Measurements from ENCODE around the gene ZBTB7C.

ZBTB7C gene

DNA sequence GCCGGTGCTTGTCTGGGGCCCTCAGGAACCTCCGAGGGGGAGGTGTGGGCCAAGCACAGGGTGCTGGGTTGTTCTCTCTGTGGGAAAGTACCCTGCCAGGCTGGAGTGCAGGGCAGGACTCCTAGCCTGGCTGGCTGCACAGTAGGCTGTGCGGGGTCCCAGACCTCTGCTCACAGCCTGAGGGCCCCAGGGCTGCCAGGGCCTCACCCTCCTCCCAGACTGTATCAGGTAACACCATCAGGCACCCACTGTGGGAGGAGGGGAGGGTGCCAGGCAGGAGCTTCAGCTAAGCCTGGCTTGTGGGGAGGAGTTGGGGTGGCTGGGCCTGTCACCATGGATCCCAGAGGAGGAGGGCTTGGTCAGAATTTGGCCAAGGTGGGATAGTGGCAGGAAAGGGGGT is 266.8 kb downstream of the ZBTB7C start:
- DNase-seq (ENCODE audit: low read depth in 2 of 2), result no peak

- no peak for DNase-seq (ENCODE audit: low read depth in 2 of 2)
Measured at GRCh38 chr18:48140731-48141130, 268.5 kb downstream of the ZBTB7C start.

DNA sequence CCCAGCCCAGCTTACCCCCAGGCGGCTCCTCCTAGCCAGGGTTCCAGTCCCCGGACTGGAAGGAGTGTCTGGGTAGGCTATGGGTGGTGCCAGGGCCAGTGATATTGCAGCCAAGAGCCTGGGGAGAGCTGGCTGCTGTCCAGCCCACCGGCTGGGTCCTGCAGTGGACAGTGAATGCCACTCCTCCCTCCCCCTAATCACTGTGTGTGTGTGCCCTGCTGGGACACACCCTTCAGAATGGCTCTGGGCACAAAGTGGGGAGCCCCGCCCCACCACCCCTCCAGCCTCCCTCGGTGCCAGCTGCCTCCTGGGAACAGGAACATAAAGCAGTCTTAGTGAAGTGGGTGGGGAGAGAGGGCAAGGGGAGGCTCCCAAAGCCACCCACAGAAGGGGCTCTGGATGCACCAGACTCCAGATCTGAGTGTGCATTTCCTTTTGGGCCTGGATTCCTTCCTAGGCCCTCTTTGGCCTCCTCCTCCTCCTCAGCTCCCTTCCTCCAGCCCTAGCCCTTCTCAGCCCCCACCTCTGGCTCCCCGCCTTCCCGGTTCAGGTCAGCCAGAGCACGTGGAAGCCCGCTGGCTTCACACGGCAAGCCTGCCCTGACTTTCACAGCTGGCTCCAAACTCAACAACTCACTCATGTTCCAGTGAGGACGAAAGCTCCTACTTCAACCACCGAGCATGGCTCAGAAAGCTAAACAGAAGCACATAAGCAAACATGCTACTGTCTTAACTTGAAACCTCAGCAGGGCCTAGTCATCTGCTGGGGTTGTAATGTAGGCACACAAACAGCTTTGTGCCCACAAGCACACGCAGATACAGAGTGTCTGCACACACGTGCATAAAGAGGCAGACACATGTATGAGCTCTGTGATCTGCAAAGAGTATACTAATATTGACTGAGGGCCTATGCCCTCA is 269.5 kb downstream of the ZBTB7C start:
- no peak for DNase-seq (ENCODE audit: low read depth in 2 of 2)

DNA sequence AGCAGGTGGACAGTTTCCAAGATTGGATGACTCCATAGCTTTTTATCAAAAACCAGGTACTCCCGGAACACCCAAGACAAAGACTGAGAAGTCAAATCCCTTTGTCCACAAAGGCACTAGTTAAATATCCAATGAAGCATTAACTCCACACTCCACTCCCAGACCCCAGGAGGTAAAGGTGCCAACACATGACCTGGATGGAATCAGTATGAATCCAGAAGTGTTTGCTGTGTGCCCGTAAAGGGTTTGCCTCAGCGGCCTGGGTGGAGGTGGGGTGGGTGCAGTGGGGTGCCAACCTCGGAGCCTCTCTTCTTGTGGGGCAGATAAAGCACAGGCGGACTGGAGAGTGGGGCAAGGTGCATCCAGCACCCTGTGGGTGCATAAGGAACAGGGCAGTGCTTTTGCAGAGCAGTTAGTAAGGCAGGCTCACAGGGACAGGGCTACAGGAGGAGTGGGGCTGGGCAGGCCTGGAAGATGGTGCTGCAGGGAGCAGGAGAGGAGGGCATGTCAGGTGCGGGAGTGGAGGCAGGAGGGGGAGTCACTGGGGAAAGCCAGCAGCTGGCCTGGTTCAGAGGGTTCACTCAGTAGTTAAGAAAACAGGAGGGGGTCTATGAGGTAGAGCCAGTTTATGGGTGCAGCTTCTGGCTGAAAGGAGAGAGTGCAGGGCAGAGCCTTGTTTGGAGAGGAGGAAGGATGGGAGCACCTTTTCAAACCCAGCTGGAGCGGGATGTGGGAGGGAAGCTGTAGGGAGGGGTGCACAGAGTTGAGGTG is 270.3 kb downstream of the ZBTB7C start:
- no peak for DNase-seq (ENCODE audit: low read depth in 2 of 2)

- no peak for DNase-seq (ENCODE audit: low read depth in 2 of 2)
Measured at GRCh38 chr18:48138210-48138609, 271.0 kb downstream of the ZBTB7C start.

DNA sequence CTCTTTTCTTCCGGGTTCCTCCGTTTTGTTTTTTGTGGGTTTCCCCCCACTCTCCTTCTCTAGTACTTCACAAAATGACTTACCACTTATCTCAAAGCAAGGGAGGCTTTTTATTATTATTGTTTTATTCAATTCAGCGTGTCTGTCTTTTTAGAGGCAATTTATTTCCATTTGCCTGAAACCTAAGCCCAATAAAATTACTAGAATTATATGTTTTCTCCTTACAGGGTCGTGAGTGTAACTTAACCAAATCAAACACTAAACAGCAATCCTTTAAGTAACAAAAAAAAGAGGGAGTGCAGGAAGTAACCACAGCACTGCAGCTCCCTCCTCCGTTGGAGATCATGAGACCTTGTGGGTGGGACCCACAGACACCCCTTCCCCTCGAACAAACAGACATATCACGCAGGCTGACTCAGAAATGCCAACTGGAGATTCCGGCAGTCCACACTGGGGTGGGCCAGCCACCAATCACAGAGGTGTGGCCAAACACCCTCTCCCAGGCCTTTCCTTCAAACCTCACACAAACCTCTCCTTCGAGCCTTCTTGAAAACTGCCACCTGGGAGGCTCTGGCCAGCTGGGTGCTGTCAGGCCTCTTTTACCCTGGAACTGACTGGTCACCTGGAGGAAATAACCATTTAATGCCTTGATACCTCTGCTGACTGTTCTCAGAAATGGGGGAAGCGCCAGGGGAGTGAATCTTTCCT is 271.7 kb downstream of the ZBTB7C start:
- DNase-seq (ENCODE audit: low read depth in 2 of 2), result no peak

- DNase-seq (ENCODE audit: low read depth in 2 of 2), result no peak
Measured at GRCh38 chr18:48136827-48137373, 272.3 kb downstream of the ZBTB7C start.

- DNase-seq (ENCODE audit: low read depth in 2 of 2), result no peak
Measured at GRCh38 chr18:48136051-48136826, 272.9 kb downstream of the ZBTB7C start.

DNA sequence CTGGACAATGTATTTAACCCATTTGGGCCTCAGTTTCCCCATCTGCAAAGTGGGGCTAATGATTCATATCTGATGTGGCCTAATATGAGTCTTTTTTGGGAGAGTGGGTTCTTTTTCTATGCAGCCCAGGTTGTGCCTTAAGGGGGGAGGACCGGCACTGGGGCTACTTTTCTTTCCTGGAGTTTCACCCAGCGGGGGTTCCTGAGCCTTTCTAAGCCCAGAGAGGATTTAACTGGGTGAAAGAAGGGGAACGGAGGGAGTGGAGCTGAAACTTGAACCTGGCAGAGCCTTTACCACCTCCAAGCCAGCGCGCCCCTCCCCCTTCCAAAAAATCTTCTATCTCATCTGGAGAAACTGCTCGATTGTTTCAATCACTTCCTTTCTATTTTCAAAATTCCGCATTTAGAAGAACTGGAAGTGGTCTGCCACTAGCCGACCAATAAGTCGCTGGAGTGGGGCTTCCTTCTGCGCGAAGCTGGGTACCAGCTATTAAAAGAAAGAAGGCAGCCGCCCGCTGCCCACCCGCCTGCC is 273.7 kb downstream of the ZBTB7C start:
- DNase-seq (ENCODE audit: low read depth in 2 of 2), result no peak

DNA sequence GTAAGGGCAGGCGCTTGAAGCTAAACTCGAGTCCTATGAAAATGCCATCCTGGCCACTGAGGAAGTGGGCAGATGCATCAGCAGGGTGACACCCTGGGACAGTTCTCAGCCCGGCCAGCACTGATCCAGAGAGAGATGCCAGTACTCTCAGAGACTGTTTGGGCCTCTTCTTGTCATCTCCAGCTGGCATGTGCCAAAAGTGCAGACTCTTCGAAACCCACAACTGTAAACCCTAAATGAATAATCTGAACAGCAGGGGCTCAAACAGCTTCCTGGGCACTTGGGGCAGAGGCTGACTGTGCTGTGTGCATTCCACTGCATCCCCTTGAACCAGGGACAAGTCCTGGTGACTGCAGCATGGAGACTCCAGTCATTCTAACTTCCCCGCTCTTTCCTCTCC is 274.6 kb downstream of the ZBTB7C start:
- DNase-seq (ENCODE audit: low read depth in 2 of 2), result no peak

DNA sequence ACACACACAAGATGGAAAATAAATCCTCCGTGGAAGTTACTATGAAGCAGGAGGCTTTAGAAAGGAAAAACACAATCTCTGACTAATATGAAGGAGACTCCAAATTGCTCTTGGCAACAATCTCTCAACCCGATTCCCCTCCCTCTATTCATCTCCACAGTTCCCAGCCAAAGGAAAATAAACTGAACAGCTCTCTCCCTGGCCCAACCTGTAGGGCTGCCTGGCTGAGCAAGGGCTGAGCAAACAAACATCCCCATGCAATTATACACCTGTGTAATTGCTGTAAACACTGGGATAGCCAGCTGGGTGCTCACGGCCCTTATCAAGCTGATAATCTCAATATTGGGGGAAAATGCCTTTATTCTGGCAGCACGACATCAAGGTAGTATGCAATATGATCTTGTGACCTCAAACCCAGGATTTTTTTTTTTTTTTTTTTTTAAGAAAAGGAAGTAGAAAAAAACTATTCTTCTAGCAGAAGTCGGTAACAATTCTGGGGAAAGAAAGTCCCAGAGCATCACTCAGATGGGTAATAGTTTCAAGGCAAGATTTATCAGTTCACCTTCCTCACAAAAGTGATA is 275.4 kb downstream of the ZBTB7C start:
- DNase-seq (ENCODE audit: low read depth in 2 of 2), result no peak

- no peak for DNase-seq (ENCODE audit: low read depth in 2 of 2)
Measured at GRCh38 chr18:48132797-48133655, 276.2 kb downstream of the ZBTB7C start.

- no peak for DNase-seq (ENCODE audit: low read depth in 2 of 2)
Measured at GRCh38 chr18:48131042-48131441, 278.1 kb downstream of the ZBTB7C start.

DNA sequence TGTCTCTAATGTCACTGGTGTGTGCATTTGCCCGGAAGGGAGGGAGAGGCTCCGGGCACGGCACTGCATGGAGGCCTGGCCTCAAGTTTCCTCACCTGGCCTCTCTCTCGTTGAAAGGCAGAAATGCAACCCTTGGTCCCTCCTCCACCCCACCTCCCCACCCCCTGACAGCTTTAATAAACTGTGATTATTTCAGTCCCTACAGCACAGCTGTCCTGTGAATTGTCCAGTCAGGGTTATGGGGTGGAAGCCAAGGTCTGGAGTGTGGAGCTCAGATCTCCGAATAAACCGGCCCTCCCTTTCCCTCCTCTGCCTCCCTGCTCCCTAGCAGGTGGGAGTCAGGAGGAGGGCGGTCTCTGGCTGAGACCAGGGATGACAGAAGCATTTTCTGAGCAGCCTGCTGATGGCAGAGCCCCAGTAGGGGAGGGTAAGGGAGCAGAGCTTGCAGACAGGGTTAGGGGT is 279.5 kb downstream of the ZBTB7C start:
- no peak for DNase-seq (ENCODE audit: low read depth in 2 of 2)

- DNase-seq (ENCODE audit: low read depth in 2 of 2), result no peak
Measured at GRCh38 chr18:48127606-48128005, 281.6 kb downstream of the ZBTB7C start.

GRCh38 chr18:48126240-48126639 is 282.9 kb downstream of the ZBTB7C start:
- no peak for DNase-seq (ENCODE audit: low read depth in 2 of 2)

DNA sequence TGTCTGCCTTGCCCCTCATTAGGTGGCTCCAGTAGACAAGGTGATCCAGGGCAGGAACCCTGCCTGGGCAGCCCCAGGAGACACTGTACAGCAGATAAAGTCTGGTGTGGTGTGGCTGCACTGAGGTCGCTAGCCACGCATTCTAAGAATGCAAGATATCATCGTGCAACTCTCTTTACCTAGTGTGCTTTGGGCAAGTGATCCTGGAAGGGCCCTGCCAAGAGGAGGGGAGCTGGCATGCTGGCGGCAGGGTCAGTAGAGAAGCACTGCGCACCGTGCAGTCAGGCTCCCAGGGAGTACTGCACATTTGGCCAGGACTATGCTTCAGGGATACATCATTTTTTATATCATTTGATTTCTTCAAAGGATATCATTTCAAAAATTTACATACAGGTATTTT is 283.5 kb downstream of the ZBTB7C start:
- DNase-seq (ENCODE audit: low read depth in 2 of 2), result no peak

GRCh38 chr18:48124857-48125626 is 284.1 kb downstream of the ZBTB7C start:
- DNase-seq (ENCODE audit: low read depth in 2 of 2), result peak; percentile 11 to 29

DNA sequence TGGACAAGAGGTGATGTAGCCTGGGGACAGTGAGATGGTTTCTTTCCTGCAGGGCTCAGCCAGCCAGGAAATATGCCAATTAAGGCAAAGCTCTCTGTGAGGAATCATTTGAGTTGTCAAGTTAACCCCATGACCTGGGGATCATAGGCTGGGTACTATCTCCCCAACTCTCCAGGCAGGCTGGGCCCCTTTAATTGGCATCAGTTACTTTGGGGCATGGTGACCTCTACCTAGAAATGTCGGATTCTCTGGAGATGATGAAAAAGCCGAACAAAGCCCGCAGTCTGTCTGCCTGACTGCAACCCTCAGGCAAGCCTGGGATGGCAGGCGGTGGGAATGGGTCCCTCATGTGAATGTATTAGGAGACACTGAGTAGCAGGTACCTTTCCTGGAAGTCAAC is 285.2 kb downstream of the ZBTB7C start:
- no peak for DNase-seq (ENCODE audit: low read depth in 2 of 2)
